ENCODE data around the gene RYR1.

Gene RYR1

GRCh38 chr19:38417544-38418506, 15.7 kb upstream of the RYR1 start:
- CTCF ChIA-PET: interaction anchor here (0.8 to 3.4 kb wide), 4 partner anchors 14 to 216 kb away, joined by 3 to 32 read pairs (median 4); partner anchors contain the start of gene FAM98C
- Histone ChIP-seq H3K27ac (ENCODE audit: extremely low read depth, low read depth, low read length) (no peak overlapping the region; the same call in 1 of the 2 replicates), H3K4me1 (ENCODE audit: control insufficient read depth, insufficient read depth, low read length) (peaks cover 11% of the 10 kb centered on the region), H3K36me3 (ENCODE audit: control insufficient read depth in 2 of 2, insufficient read depth in 1 of 2, low read length in 2 of 2) (no peaks in the 10 kb centered on the region), H3K9me3 (ENCODE audit: control insufficient read depth, insufficient read depth, low read depth, low read length) (no peaks in the 10 kb centered on the region), H3K4me3 (ENCODE audit: low read depth, low read length) (peak overlapping the region; percentile 21)
- POLR2A ChIA-PET: interaction anchor here (0.6 to 0.7 kb wide), 2 partner anchors 15 to 414 kb away, joined by 3 to 4 read pairs; partner anchors contain the start of gene FAM98C
- TF ChIP-seq SP7 (tag by site-specific recombination; IDR thresholded peaks at IDR 0.05) (peak; percentile 62; the same call in 1 of the 2 replicates), PRDM2 (tag by site-specific recombination; IDR thresholded peaks at IDR 0.05; ENCODE audit: borderline replicate concordance) (peak; percentile 88; the same call in 1 of the 2 replicates), ZNF341 (tag by site-specific recombination; IDR thresholded peaks at IDR 0.05; ENCODE audit: low read depth) (peak; percentile 93), ZNF670 (tag by site-specific recombination; IDR thresholded peaks at IDR 0.05; ENCODE audit: low read depth) (no peak), ZNF776 (tag by site-specific recombination; IDR thresholded peaks at IDR 0.05; ENCODE audit: borderline replicate concordance) (no peak), ZBTB48 (tag by site-specific recombination; IDR thresholded peaks at IDR 0.05) (peak; percentile 42), ZNF792 (tag by site-specific recombination; IDR thresholded peaks at IDR 0.05) (peak; percentile 55; the same call in 1 of the 2 replicates), GLIS2 (tag by site-specific recombination; IDR thresholded peaks at IDR 0.05) (peak; percentile 39), ZNF501 (tag by site-specific recombination; IDR thresholded peaks at IDR 0.05) (peak; percentile 22; the same call in 1 of the 2 replicates), ZBTB8A (tag by site-specific recombination; IDR thresholded peaks at IDR 0.05) (peak; percentile 94), ZBTB21 (tag by site-specific recombination; IDR thresholded peaks at IDR 0.05) (peak; percentile 89), ZFHX2 (tag by site-specific recombination; conservative IDR thresholded peaks at IDR 0.05) (no peak), ZNF843 (tag by site-specific recombination; IDR thresholded peaks at IDR 0.05) (0 out of 2 replicates have a peak, but pooled peaks have one; percentile 10), ZBTB10 (tag by site-specific recombination; IDR thresholded peaks at IDR 0.05) (0 out of 2 replicates have a peak, but pooled peaks have one; percentile 30), ZNF544 (tag by site-specific recombination; IDR thresholded peaks at IDR 0.05) (no peak), KLF16 (tag by site-specific recombination; IDR thresholded peaks at IDR 0.05) (peak; percentile 76; the same call in 1 of the 2 replicates), ZIC2 (tag by site-specific recombination; IDR thresholded peaks at IDR 0.05) (peak; percentile 51), ZNF366 (tag by site-specific recombination; conservative IDR thresholded peaks at IDR 0.05) (peak; percentile 79), MZF1 (tag by site-specific recombination; IDR thresholded peaks at IDR 0.05; ENCODE audit: borderline replicate concordance) (peak; percentile 90), ZSCAN4 (tag by site-specific recombination; IDR thresholded peaks at IDR 0.05) (peak; percentile 7; the same call in 1 of the 2 replicates), HOXD13 (CRISPR knock-in tag; IDR thresholded peaks at IDR 0.05; ENCODE audit: borderline replicate concordance) (no peak), ZBTB17 (tag by site-specific recombination; IDR thresholded peaks at IDR 0.05) (peak; percentile 60), ZNF26 (tag by site-specific recombination; IDR thresholded peaks at IDR 0.05) (no peak), ZNF112 (tag by site-specific recombination; IDR thresholded peaks at IDR 0.05) (no peak), MEIS1 (CRISPR knock-in tag; IDR thresholded peaks at IDR 0.05; ENCODE audit: borderline replicate concordance) (no peak), SP2 (tag by site-specific recombination; IDR thresholded peaks at IDR 0.05) (peak; percentile 77)

All from HEK293 (cell line).